GM13976 (cell line): ENCODE measurements around the gene PSAT1.

Source experiments
- DNase-seq: peaks from one replicate; pipeline ENCODE4 v3.0.0; 2012; ENCODE audit warnings: low spot score
- CTCF ChIP-seq: IDR thresholded peaks from 2 replicates; pipeline ENCODE4 v1.5.1; 2012; ENCODE audit warnings: borderline replicate concordance, mild to moderate bottlenecking; ENCODE audit not compliant: insufficient read depth; ENCODE audit errors: extremely low read depth, missing control alignments, control extremely low read depth
- in situ Hi-C: fragments of 300-500 bp; cut with MboI; formaldehyde crosslinking; loops from one replicate; pipeline ENCODE4 v1.12.0; 2022; ENCODE audit warnings: low sequenced_read_pairs, mixed read lengths, inconsistent platforms; ENCODE audit not compliant: unreplicated experiment

PSAT1 gene

GRCh38 chr9:78314953-78315870, 18.3 kb downstream of the PSAT1 start:
- in situ Hi-C loops = no loop called here
- DNase-seq = no peak
- no peak for TF ChIP-seq CTCF

- DNase-seq = no peak
- in situ Hi-C loops = no loop called here
- no peak for TF ChIP-seq CTCF
Observed at GRCh38 chr9:78316166-78316892, 19.4 kb downstream of the PSAT1 start.

DNA sequence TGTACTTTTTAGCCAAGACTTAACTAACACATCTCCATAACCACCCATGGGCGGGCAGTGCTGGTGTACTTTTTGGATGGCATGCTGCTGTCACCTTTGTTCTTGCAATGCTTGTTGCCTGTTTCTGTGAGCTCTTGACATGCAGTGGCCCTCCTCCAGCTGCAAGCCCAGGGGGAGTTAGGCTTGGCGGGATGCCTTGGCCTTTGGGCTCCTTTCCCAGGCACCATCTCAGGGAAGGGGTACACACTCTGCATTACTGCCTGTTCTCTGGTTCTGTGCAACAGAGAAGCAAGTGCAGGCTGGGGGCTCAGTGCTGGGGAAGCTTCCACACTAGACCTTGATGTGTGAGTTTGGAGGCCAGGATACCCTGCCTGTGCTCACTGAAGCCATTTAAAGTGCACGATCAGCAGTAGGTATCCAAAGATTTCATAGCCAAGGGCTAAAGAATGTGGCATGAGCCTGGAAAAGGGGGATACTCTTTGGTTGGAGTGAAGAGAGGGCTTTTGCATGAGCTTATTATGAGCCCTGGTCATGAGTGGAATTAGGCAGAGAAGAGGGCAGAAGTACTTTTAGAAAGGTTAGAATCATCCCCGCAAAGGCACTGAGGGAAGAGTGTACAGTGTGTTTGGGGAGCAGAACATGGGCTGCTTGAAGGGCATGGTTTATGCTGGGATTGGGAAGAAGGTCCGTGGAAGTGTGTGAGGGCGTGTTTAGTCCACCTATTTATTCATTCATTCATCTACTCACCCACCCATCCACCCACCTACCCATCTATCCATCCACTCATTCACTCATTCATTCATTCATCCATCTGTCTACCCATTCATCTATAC, 22.5 kb downstream of the PSAT1 start:
- in situ Hi-C loops = no loop called here
- no peak for TF ChIP-seq CTCF
- no peak for DNase-seq

GRCh38 chr9:78320030-78320693, 23.2 kb downstream of the PSAT1 start:
- in situ Hi-C loops = no loop called here
- no peak for DNase-seq
- no peak for TF ChIP-seq CTCF

DNA sequence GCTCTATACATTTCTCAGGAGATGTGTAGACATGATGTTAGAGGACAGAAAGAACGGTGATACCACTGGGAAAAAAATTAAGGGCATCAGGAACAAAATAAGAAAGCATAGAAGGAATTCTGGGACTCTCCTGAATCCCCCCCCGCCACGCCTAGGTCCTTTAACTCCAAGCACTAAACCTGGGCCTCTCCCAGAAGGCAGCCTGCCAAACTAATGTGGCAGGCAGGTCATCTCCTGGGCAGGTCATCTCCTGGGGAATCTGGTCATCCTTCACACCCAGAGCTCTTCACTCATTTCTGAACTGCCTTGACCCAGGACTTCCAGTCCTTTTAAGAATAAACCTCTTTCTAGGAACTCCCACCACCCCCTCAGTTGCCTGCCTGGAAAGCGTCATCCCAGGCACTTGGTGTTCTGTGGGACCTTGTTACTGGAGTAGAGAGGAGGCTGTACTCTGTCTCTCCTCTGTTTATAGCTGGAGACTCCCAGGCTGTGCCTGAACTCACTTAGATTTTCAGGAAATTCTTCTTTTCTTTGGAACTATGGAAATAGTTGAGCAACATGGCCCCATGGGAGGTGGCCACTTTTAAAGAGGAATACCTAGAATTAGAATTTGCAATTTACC, 24.1 kb downstream of the PSAT1 start:
- in situ Hi-C loops = no loop called here
- no peak for DNase-seq
- TF ChIP-seq CTCF = no peak
